Osteoblast (primary cell): ENCODE measurements around the gene RTEL1. TPM values are rescaled to one million over a fixed set of nuclear protein-coding genes. Genes with fewer than 3 reads are reported as not detected.

Experiments
- DNase-seq: peaks from one replicate; pipeline ENCODE4 v3.0.0; 2011; ENCODE audit warnings: low spot score, mixed read lengths; ENCODE audit not compliant: insufficient read length; ENCODE audit errors: missing footprints
- H2AFZ ChIP-seq: 2 replicates; pipeline ENCODE4 v1.6.0; 2011; ENCODE audit warnings: mild to moderate bottlenecking, low read length
- H3K27ac ChIP-seq: 2 replicates; pipeline ENCODE4 v1.5.1; 2011; ENCODE audit warnings: mild to moderate bottlenecking, low read depth, low read length, moderate library complexity
- H3K27me3 ChIP-seq: 2 replicates; pipeline ENCODE4 v1.6.0; 2012; ENCODE audit warnings: mild to moderate bottlenecking, control low read depth, inconsistent platforms, low read length, moderate library complexity; ENCODE audit not compliant: insufficient read depth
- H3K36me3 ChIP-seq: 2 replicates; pipeline ENCODE4 v1.5.1; 2011; ENCODE audit warnings: mild to moderate bottlenecking, low read length, control low read depth, moderate library complexity; ENCODE audit not compliant: insufficient read depth
- H3K4me1 ChIP-seq: 2 replicates; pipeline ENCODE4 v1.5.1; 2011; ENCODE audit warnings: mild to moderate bottlenecking, low read length, control low read depth, moderate library complexity; ENCODE audit not compliant: insufficient read depth
- H3K4me2 ChIP-seq: 2 replicates; pipeline ENCODE4 v1.6.0; 2011; ENCODE audit warnings: mild to moderate bottlenecking, low read length; ENCODE audit not compliant: insufficient read depth
- H3K4me3 ChIP-seq: fragments of 200-600 bp; sonication (generic); 3 replicates; pipeline ENCODE4 v1.5.1; 2012; ENCODE audit warnings: mild to moderate bottlenecking, low read length, inconsistent platforms; ENCODE audit not compliant: insufficient read depth
- H3K79me2 ChIP-seq: 2 replicates; pipeline ENCODE4 v1.6.0; 2012; ENCODE audit warnings: mild to moderate bottlenecking, low read length, control low read depth, inconsistent platforms; ENCODE audit not compliant: insufficient read depth
- H3K9me3 ChIP-seq: 2 replicates; pipeline ENCODE4 v1.5.1; 2011; ENCODE audit warnings: low read depth, low read length, control low read depth
- H4K20me1 ChIP-seq: 2 replicates; pipeline ENCODE4 v1.6.0; 2012; ENCODE audit warnings: mild to moderate bottlenecking, low read length, control low read depth; ENCODE audit not compliant: insufficient read depth
- CTCF ChIP-seq: IDR thresholded peaks from 2 replicates; pipeline ENCODE4 v1.5.1; 2011; ENCODE audit warnings: mild to moderate bottlenecking, low read depth, low read length, moderate library complexity; ENCODE audit errors: extremely low read depth
- total RNA-seq: library from RNA; depleted of rRNA; stranded (reverse); fragments of >200 nt; gene quantifications from 2 replicates; pipeline ENCODE4 v1.2.3, GENCODE V29; 2012

Gene RTEL1
- total RNA-seq, 1 donor: 10.9 TPM

- no peak overlapping the region for H3K4me3 ChIP-seq
- no peak overlapping the region for H3K27ac ChIP-seq
- H3K27me3 ChIP-seq: no peaks in the 10 kb centered on the region
- no peak for TF ChIP-seq CTCF
- H3K79me2 ChIP-seq: no peaks in the 10 kb centered on the region
- DNase-seq: peak; percentile 76
- H3K9me3 ChIP-seq: no peaks in the 10 kb centered on the region
- no peak overlapping the region for H3K4me2 ChIP-seq
- H2AFZ ChIP-seq: no peak overlapping the region
- H4K20me1 ChIP-seq: no peaks in the 10 kb centered on the region
- peaks cover 4% of the 10 kb centered on the region for H3K4me1 ChIP-seq
- peaks cover 3% of the 10 kb centered on the region for H3K36me3 ChIP-seq
These were observed 32.1 kb downstream of the RTEL1 start for GRCh38 chr20:63690003-63690897.

- Histone ChIP-seq H4K20me1 (no peaks in the 10 kb centered on the region), H2AFZ (no peak overlapping the region)
- TF ChIP-seq CTCF: no peak
These were observed 33.0 kb downstream of the RTEL1 start for GRCh38 chr20:63690898-63691710.

GRCh38 chr20:63691711-63692435, 33.8 kb downstream of the RTEL1 start:
- Histone ChIP-seq H3K27me3 (no peaks in the 10 kb centered on the region), H3K9me3 (no peaks in the 10 kb centered on the region), H3K4me2 (no peak overlapping the region), H3K79me2 (no peaks in the 10 kb centered on the region), H2AFZ (no peak overlapping the region), H3K4me1 (peaks cover 4% of the 10 kb centered on the region), H4K20me1 (no peaks in the 10 kb centered on the region), H3K4me3 (no peak overlapping the region), H3K36me3 (peaks cover 3% of the 10 kb centered on the region), H3K27ac (no peak overlapping the region)
- TF ChIP-seq CTCF: no peak
- DNase-seq: peak; percentile 84

More at GRCh38 chr20:63690898-63691710, 33.0 kb downstream of the RTEL1 start:
- Histone ChIP-seq H3K4me1 (peaks cover 4% of the 10 kb centered on the region), H3K27me3 (no peaks in the 10 kb centered on the region), H3K79me2 (no peaks in the 10 kb centered on the region), H3K9me3 (no peaks in the 10 kb centered on the region), H3K36me3 (peaks cover 3% of the 10 kb centered on the region), H3K4me3 (no peak overlapping the region), H3K27ac (no peak overlapping the region), H3K4me2 (no peak overlapping the region)
- peak; percentile 82 for DNase-seq
